G401 (cell line): Measurements from ENCODE around the gene GNA12. TPM values are rescaled to one million over a fixed set of nuclear protein-coding genes. Genes with fewer than 3 reads are reported as not detected.

ENCODE experiments used
- DNase-seq: peaks from one replicate; pipeline ENCODE4 v3.0.0-alpha.2; 2015; ENCODE audit warnings: low spot score
- in situ Hi-C: cut with HindIII; loops from 2 replicates; pipeline ENCODE4 v1.10.0; 2016; ENCODE audit warnings: low sequenced_read_pairs, mixed read lengths
- total RNA-seq: library from RNA; depleted of rRNA; stranded (reverse); fragments of >200 nt; shearing (Covaris generic); gene quantifications from 2 replicates; pipeline ENCODE4 v1.2.3, GENCODE V29; 2014

Gene GNA12
- total RNA-seq, 1 experiment from 2014 or later, result 17.7 TPM

DNA sequence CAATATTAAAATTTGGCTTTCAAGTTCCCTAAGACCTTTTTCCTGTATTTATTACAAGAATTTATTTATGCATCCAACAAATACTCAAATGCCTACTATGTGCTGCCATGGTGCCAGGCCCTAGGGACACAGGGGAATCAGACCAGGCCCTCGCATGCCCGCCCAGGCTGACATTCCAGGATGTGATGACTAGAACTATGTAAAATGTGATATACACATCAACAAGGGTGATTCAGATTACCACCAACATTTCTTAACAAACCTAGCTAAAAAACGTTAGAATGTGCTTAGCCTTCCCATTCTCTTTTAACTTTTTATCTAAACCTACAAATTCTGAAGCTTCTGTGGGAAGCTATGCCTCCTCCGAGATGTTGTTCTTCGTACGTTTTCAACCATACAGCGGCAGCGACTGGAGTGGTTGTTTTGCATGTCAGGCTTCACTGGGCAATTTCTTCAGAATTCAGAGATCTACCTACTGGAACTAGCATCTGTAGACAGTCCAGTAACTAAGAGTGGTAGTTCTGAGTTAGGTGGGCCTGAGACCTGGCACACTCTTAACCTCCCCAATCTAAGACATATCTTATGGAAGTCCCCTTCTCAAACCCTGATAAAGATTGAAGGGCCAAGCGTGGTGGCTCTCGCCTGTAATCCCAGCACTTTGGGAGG is 22.1 kb downstream of the GNA12 start:
- in situ Hi-C loops, result loop anchor here (10.0 kb wide), 1 partner anchor 123 kb away; no protein-coding TSS in a partner anchor
- DNase-seq, result no peak

DNA sequence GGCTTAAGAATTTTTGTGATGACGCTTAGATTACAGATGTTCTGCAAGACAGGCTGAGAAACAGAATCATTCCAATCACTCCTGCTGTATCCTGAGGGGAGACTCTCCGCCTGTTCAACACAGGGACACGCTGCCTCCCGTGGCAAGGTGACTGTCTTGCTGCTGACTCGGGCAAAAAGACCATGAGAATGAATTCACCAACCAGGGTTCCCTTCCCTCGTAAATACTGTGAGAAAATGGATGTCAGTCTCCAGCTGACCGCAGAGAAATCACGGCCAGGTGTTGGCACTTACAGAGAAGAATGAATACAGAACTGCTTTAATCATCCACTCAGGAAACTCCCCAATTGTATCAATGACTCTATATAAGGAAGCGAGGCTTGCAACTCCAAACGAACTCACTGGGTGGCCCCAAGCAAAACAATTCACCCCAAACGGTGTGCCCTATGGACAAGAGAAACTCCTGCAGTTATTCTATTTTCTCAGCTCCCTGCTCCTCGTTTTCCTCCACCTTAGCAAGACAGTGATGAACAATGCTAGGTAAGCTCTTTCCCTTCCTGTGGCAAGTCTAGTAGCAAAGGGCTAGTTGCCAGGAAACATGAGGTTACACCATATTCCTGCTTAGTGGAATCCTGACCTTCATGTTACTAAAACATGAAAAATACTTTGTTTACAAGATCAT is 22.8 kb downstream of the GNA12 start:
- peak; percentile 43 for DNase-seq
- in situ Hi-C loops, result loop anchor here (10.0 kb wide), 1 partner anchor 124 kb away; no protein-coding TSS in a partner anchor

GRCh38 chr7:2820508-2820934 is 23.6 kb downstream of the GNA12 start:
- in situ Hi-C loops, result loop anchor here (10.0 kb wide), 1 partner anchor 124 kb away; no protein-coding TSS in a partner anchor
- no peak for DNase-seq

- in situ Hi-C loops, result loop anchor here (10.0 kb wide), 1 partner anchor 125 kb away; no protein-coding TSS in a partner anchor
- DNase-seq, result no peak
Observed at GRCh38 chr7:2819954-2820397, 24.1 kb downstream of the GNA12 start.

GRCh38 chr7:2819161-2819953 is 24.8 kb downstream of the GNA12 start:
- in situ Hi-C loops, result no loop called here
- no peak for DNase-seq

DNA sequence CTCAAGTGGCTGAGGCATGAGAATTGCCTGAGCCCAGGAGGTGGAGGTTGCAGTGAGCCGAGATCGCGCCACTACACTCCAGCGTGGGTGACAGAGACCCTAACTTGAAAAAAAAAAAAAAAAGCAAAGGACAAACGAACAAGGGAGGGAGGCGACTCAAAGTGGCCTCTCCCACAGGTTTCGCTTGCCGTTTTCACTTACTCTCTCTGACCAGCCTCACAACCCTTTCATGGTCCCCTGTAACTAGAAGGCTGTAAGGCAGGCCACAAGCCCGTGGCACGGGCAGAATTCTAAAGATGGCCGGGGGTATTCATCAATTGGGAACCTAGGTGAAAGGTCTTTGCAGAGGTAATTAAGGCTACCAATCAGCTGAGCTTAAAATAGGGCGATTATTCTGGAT is 25.5 kb downstream of the GNA12 start:
- no peak for DNase-seq
- in situ Hi-C loops, result no loop called here

GRCh38 chr7:2818121-2818520 is 26.0 kb downstream of the GNA12 start:
- in situ Hi-C loops, result no loop called here
- DNase-seq, result no peak

- in situ Hi-C loops, result no loop called here
- no peak for DNase-seq
Observed at GRCh38 chr7:2817456-2817855, 26.7 kb downstream of the GNA12 start.

GRCh38 chr7:2815875-2816245 is 28.2 kb downstream of the GNA12 start:
- DNase-seq, result no peak
- in situ Hi-C loops, result no loop called here

GRCh38 chr7:2814946-2815874 is 28.9 kb downstream of the GNA12 start:
- in situ Hi-C loops, result no loop called here
- DNase-seq, result no peak

DNA sequence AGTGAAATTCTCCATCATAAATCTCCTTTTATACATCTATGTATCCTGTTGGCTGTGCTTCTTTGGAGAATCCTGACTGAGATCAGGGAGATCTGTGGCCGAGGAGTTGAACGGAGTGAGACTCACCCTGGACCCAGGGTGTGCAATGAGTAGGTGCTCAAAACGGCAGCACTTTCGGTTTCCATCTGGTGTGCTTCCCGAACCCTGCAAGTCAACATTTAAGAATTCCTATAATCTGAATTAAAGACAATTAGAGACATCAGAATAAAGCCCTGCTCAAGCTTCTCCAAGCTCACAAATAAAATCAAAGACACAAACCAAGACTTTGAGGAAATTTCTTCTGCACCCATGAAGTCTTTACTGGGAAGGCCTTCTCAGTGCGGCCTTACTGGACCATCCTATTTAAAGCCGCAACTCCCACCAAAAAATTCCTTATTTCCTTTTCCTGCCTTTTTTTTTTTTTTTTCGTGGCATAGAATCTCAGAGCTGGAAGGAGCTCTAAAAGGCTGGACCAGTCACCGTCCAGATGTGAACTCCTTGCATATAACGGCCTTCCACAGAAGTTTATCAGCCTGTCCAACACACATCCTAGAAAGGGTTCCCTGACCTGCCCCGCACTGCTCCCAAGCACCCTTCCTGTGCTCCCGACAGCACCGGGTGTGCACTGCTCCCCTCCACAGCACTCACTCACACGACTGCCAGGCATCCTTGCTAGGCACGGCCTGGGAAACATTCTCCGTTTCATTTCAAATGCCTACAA is 29.7 kb downstream of the GNA12 start:
- no peak for DNase-seq
- in situ Hi-C loops, result no loop called here

DNA sequence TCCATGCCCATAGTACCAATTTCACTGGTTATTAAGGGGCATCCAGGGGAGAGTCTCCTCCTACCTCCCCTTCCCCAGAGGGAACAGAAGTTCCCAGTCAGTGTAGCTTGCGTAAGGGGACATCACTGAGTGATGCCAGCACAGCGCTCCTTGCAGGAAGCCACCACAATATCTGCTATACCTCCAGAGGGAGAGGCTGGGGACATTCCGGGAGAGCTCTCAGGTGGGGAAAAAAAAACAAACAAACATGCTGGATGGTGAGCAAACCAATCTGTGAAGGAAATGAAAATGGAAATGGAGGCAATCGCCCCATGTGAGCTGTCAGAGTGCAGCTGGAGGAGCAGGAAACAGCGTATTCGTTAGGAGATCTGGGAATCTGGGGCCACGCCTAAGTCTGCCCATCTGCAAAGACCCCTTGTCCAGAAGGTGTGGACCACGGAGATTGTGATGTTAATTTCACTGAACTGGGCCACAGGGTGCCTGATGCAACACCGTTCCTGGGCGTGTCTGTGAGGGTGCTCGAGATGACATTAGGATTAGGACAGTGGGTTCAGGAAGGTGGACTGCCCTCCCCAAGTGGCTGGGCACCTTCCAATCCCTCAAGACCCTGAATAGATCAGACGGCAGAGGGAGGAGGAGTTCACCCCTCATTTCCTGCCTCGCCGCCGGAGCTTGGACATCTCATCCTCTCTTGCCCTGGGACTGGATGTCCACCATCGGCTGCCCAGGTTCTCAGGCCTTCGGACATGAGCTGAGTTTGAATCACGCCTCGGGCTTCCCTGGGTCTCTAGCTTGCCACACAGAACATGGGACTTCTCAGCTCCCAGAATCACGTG is 30.5 kb downstream of the GNA12 start:
- in situ Hi-C loops, result no loop called here
- DNase-seq, result no peak

- DNase-seq, result no peak
- in situ Hi-C loops, result no loop called here
Observed at GRCh38 chr7:2812831-2813230, 31.3 kb downstream of the GNA12 start.

- in situ Hi-C loops, result no loop called here
- no peak for DNase-seq
Observed at GRCh38 chr7:2812114-2812487, 32.0 kb downstream of the GNA12 start.

- in situ Hi-C loops, result no loop called here
- no peak for DNase-seq
Observed at GRCh38 chr7:2811476-2812113, 32.5 kb downstream of the GNA12 start.

- in situ Hi-C loops, result no loop called here
- no peak for DNase-seq
Observed at GRCh38 chr7:2810682-2811415, 33.3 kb downstream of the GNA12 start.
